ENCODE data around the gene DNAI2. TPM values are rescaled to one million over a fixed set of nuclear protein-coding genes. Genes with fewer than 3 reads are reported as not detected.
A peak's percentile ranks its signal among the peaks of the same experiment; 100 is the strongest.

Gene DNAI2
- polyA plus RNA-seq, 3 donors, result 0.09 to 0.22 (median 0.15) TPM

GRCh38 chr17:74350486-74350885 is 76.5 kb downstream of the DNAI2 start:
- DNase-seq (ENCODE audit: extremely low read depth in 1 of 11, low read depth in 9 of 11, low spot score in 4 of 11), result no peak

- no peak for DNase-seq (ENCODE audit: extremely low read depth in 1 of 11, low read depth in 9 of 11, low spot score in 4 of 11)
Measured at GRCh38 chr17:74351552-74352210, 77.6 kb downstream of the DNAI2 start.

- DNase-seq (ENCODE audit: extremely low read depth in 1 of 11, low read depth in 9 of 11, low spot score in 4 of 11), result no peak
Measured at GRCh38 chr17:74353446-74354060, 79.5 kb downstream of the DNAI2 start.

GRCh38 chr17:74354123-74354522 is 80.1 kb downstream of the DNAI2 start:
- peak in 1 of 11 donors; percentile 34 for DNase-seq (ENCODE audit: extremely low read depth in 1 of 11, low read depth in 9 of 11, low spot score in 4 of 11)

- DNase-seq (ENCODE audit: extremely low read depth in 1 of 11, low read depth in 9 of 11, low spot score in 4 of 11), result no peak
Measured at GRCh38 chr17:74354561-74354960, 80.5 kb downstream of the DNAI2 start.

- no peak for DNase-seq (ENCODE audit: extremely low read depth in 1 of 11, low read depth in 9 of 11, low spot score in 4 of 11)
Measured at GRCh38 chr17:74355065-74355464, 81.0 kb downstream of the DNAI2 start.

GRCh38 chr17:74356646-74357465 is 82.8 kb downstream of the DNAI2 start:
- no peak for DNase-seq (ENCODE audit: extremely low read depth in 1 of 11, low read depth in 9 of 11, low spot score in 4 of 11)

- DNase-seq (ENCODE audit: extremely low read depth in 1 of 11, low read depth in 9 of 11, low spot score in 4 of 11), result no peak
Measured at GRCh38 chr17:74357466-74357809, 83.4 kb downstream of the DNAI2 start.

GRCh38 chr17:74358697-74359096 is 84.7 kb downstream of the DNAI2 start:
- DNase-seq (ENCODE audit: extremely low read depth in 1 of 11, low read depth in 9 of 11, low spot score in 4 of 11), result no peak

GRCh38 chr17:74359916-74360315 is 85.9 kb downstream of the DNAI2 start:
- DNase-seq (ENCODE audit: extremely low read depth in 1 of 11, low read depth in 9 of 11, low spot score in 4 of 11), result no peak

GRCh38 chr17:74360899-74361229 is 86.8 kb downstream of the DNAI2 start:
- DNase-seq (ENCODE audit: extremely low read depth in 1 of 11, low read depth in 9 of 11, low spot score in 4 of 11), result no peak

- no peak for DNase-seq (ENCODE audit: extremely low read depth in 1 of 11, low read depth in 9 of 11, low spot score in 4 of 11)
Measured at GRCh38 chr17:74361230-74362068, 87.4 kb downstream of the DNAI2 start, which contains the start of gene BTBD17. Gene BTBD17 (minus strand): TSS chr17:74361868. CDS start chr17:74361819, 49 bp downstream.

GRCh38 chr17:74362069-74362405 is 88.0 kb downstream of the DNAI2 start:
- no peak for DNase-seq (ENCODE audit: extremely low read depth in 1 of 11, low read depth in 9 of 11, low spot score in 4 of 11)

- DNase-seq (ENCODE audit: extremely low read depth in 1 of 11, low read depth in 9 of 11, low spot score in 4 of 11), result no peak
Measured at GRCh38 chr17:74362810-74363498, 88.9 kb downstream of the DNAI2 start.

Other genes with a start within 250 kb of the DNAI2 start
- gene RPL38, start 70.6 kb upstream of the DNAI2 start, polyA plus RNA-seq (ENCODE audit: insufficient read length in 3 of 3), result 1,000 to 10,000 TPM; 1,116 to 1,437 (median 1,164) TPM
- 10 to 100 TPM; 13.5 to 18.6 (median 18.1) TPM for gene TTYH2, start 60.7 kb upstream of the DNAI2 start, polyA plus RNA-seq (ENCODE audit: insufficient read length in 3 of 3)
- under 1 TPM; 0.30 to 0.79 (median 0.66) TPM for gene KIF19, start 52.0 kb downstream of the DNAI2 start, polyA plus RNA-seq (ENCODE audit: insufficient read length in 3 of 3)
- gene BTBD17, start 87.6 kb downstream of the DNAI2 start, polyA plus RNA-seq (ENCODE audit: insufficient read length in 3 of 3), result under 1 TPM; 0.11 to 0.26 (median 0.11) TPM
- under 1 TPM in 1 of 3 donors, not detected in 2; 0.11 TPM for gene GPR142, start 93.3 kb downstream of the DNAI2 start, polyA plus RNA-seq (ENCODE audit: insufficient read length in 3 of 3)
- 100 to 1,000 TPM in 2 of 3 donors, 10 to 100 TPM in 1; 86.9 to 134 (median 115) TPM for gene GPRC5C, start 157.9 kb downstream of the DNAI2 start, polyA plus RNA-seq (ENCODE audit: insufficient read length in 3 of 3)
- 1 to 10 TPM in 2 of 3 donors, under 1 TPM in 1; 1.00 to 2.8 (median 1.8) TPM for gene CD300A, start 192.4 kb downstream of the DNAI2 start, polyA plus RNA-seq (ENCODE audit: insufficient read length in 3 of 3)